Choroid plexus epithelial cell (primary cell): Measurements from ENCODE around the gene LY6G5B.

ENCODE experiments used
- DNase-seq: peaks from one replicate; pipeline ENCODE4 v3.0.0-alpha.2; 2010; ENCODE audit warnings: low read depth
- H3K4me3 ChIP-seq: 2 replicates; pipeline ENCODE4 v1.5.1; 2011; ENCODE audit warnings: low read depth, mild to moderate bottlenecking, control low read depth, low read length, moderate library complexity
- CTCF ChIP-seq: conservative IDR thresholded peaks from 2 replicates; pipeline ENCODE4 v1.5.1; 2011; ENCODE audit warnings: low read depth, mild to moderate bottlenecking, control low read depth, inconsistent platforms, low read length, moderate library complexity

LY6G5B gene

GRCh38 chr6:31626952-31627351 is 42.8 kb upstream of the LY6G5B start:
- no peak overlapping the region for H3K4me3 ChIP-seq
- no peak for TF ChIP-seq CTCF
- DNase-seq = peak; percentile 45

- no peak for DNase-seq
- TF ChIP-seq CTCF = no peak
- no peak overlapping the region for H3K4me3 ChIP-seq
Observed at GRCh38 chr6:31627690-31628287, 42.0 kb upstream of the LY6G5B start.

GRCh38 chr6:31629014-31629413 is 40.8 kb upstream of the LY6G5B start:
- H3K4me3 ChIP-seq = no peak overlapping the region
- no peak for TF ChIP-seq CTCF
- no peak for DNase-seq

GRCh38 chr6:31630177-31630934 is 39.4 kb upstream of the LY6G5B start:
- DNase-seq = no peak
- H3K4me3 ChIP-seq = no peak overlapping the region
- no peak for TF ChIP-seq CTCF

- no peak for TF ChIP-seq CTCF
- no peak for DNase-seq
Observed at GRCh38 chr6:31631209-31631608, 38.6 kb upstream of the LY6G5B start.

GRCh38 chr6:31631681-31632278 is 38.0 kb upstream of the LY6G5B start:
- TF ChIP-seq CTCF = no peak
- H3K4me3 ChIP-seq = no peak overlapping the region
- DNase-seq = no peak

More at GRCh38 chr6:31631209-31631608, 38.6 kb upstream of the LY6G5B start:
- H3K4me3 ChIP-seq = no peak overlapping the region
